HG03558 (cell line): ENCODE results near the gene HEMGN.
"Not testable (repeated sequence)": the region's sequence is repeated elsewhere in the genome, so short reads cannot be mapped to it uniquely, and the experiment has no call there.

Experiments
- ATAC-seq: cut with Tn5 transposase; IDR thresholded peaks from one replicate; pipeline ENCODE4 v1.9.1; 2021; ENCODE audit warnings: moderate number of reproducible peaks; ENCODE audit not compliant: unreplicated experiment; ENCODE audit errors: extremely low read depth

Gene HEMGN, protein sequence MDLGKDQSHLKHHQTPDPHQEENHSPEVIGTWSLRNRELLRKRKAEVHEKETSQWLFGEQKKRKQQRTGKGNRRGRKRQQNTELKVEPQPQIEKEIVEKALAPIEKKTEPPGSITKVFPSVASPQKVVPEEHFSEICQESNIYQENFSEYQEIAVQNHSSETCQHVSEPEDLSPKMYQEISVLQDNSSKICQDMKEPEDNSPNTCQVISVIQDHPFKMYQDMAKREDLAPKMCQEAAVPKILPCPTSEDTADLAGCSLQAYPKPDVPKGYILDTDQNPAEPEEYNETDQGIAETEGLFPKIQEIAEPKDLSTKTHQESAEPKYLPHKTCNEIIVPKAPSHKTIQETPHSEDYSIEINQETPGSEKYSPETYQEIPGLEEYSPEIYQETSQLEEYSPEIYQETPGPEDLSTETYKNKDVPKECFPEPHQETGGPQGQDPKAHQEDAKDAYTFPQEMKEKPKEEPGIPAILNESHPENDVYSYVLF

GRCh38 chr9:97938081-97938644 is at the start of gene HEMGN:
Gene HEMGN (minus strand): TSS chr9:97938172. CDS start chr9:97938136, 36 bp downstream.
- no peak for ATAC-seq

GRCh38 chr9:97987487-97987886 is 49.5 kb upstream of the HEMGN start:
- no peak for ATAC-seq

DNA sequence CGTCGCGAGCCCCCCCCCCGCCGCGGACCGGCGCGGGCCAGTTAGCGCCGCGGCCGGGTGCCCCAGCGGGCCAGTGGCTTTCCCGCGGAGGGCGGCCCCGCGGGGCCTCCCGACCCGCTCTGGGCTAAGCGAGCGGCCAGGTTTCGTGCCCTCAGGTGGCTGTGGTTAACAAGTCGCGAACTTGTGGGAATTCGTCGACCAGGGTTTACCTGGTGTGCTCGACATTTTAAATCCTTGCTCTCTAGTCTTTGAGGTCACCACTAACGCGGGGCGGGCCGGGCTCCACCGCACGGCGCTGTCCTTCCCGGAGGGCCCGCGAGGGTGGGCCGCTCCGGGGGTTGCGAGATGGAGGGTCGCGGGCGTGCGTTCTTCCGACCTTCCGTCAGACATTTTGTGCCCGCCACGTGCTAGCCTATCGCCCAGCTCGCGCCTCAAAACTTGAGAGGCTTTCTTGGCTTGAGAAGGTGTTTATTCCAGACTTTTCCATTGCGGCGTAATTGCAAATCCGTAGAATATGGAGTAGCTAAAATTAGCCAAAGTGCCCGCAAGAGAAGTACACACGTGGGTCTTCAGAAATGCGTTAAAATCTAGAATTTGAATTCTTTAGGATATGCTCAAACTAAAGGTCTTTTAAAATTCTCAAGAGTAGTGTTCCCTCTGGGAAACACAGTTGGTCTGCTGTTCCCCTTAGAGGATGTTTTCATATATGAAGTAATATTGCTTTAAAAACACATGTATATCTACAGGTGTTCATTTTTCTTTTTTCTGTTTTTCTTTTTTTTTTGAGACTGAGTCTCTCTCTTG is 47.3 kb upstream of the HEMGN start:
- ATAC-seq, result no peak

DNA sequence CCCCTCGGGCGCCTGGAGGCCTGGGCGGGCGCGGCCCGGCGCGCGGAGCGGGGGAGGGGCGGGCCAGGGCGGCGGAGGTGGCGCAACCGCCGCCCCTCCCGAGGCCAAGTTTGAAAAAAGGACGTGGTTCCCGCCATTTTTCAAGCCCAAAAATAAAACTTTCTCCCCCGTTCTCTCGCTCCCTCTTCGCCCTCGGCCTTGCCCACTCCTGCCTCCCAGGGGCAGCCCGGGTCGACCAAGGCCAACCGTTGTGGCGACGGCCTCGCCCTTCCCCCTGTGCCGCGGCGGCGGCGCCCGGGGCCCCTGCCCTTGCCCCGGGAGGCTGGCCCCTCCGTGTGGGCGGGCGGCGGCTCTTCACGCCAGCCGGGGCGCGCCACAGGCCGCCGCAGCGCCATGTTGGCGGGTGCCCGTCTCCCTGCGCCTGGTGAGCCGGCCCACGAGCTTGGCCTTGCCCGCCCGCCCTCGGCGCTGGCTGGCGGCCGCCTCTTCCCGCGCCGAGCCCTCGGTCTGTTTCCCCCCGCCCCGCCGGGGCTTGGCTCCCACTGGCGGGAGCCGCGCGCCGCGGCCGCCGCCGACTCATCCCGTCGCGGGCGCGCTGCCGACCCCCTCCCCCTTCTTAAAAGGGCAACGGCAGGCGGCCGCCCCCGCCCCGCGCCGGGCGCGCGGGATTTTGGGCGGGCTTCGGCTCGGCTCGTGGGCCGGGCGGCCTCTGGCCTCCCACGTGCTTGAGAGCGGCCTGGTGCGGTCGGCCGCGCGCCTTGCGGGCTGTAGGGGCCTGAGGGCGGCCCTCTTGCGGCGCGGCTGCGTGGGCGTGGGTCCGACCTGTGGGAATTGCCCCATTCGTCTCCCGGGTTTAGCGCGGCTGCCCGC is 46.5 kb upstream of the HEMGN start:
- no peak for ATAC-seq

GRCh38 chr9:97983589-97984187 is 45.7 kb upstream of the HEMGN start:
- ATAC-seq, result no peak

GRCh38 chr9:97982683-97983588 is 45.0 kb upstream of the HEMGN start, which contains the start of gene ANP32B:
Gene ANP32B (plus strand): TSS chr9:97983341. CDS start chr9:97983556, 215 bp downstream.
- ATAC-seq, result peak; percentile 60

GRCh38 chr9:97981846-97982682 is 44.1 kb upstream of the HEMGN start:
- no peak for ATAC-seq

DNA sequence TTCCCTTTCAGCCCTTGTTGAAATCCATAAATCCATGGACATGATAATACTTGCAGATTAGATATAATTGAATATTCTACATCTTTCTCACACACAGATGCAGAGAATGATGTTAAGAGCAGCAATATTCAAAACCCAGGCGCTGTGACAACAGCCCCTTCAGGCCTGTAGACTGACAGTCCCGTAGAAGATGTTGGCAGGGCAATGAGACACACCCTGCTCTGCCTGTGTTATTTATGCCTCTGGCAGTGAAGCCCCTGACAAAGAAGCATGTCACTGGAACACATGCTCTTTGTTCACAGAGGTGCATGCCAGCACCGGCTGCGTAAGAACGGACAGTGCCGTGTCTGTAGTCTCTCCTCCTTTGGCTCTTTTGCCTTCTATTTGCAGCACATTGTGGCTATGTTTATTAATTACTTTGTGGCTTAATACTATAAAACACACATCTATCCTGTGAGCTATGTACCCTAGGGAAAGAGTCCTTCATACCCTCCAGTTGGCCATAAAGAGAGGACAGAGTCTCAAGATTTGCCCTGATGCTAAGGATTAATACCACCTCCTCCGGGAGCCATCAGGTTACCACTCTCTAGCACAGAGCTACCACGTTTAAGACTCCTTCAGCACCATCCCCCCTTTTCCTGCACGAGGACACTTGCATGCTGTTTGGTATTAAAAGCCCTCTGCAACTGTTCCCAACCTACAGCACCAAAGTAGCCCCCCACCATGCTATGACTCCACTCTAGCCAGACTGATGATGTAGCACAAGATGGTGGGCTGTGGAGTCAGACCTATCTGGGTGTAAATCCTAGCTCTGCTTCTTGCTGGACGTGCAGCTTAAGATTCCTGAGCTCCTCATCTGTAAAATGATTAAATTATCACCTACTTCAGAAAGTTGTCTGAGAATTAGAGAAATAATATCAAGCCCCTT is 43.2 kb upstream of the HEMGN start:
- ATAC-seq, result no peak

DNA sequence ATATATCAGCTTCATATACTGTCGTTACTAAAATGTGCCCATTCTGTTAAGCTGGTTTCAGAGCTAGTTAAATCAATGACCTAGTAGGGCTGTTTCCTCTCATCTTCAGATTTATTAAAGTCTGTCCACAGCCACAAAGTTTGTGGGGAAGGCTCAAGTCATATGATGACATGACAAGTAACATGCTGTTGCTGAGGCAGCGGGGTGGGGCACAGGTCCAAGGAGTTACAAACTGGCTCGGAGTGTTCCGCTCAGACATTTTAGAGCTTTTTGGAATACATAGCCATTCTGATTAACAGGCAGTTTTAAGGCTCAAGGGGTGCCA is 42.5 kb upstream of the HEMGN start:
- ATAC-seq, result no peak

GRCh38 chr9:97979788-97980478 is 42.0 kb upstream of the HEMGN start:
- ATAC-seq, result no peak

GRCh38 chr9:97978371-97979130 is 40.6 kb upstream of the HEMGN start:
- no peak for ATAC-seq

DNA sequence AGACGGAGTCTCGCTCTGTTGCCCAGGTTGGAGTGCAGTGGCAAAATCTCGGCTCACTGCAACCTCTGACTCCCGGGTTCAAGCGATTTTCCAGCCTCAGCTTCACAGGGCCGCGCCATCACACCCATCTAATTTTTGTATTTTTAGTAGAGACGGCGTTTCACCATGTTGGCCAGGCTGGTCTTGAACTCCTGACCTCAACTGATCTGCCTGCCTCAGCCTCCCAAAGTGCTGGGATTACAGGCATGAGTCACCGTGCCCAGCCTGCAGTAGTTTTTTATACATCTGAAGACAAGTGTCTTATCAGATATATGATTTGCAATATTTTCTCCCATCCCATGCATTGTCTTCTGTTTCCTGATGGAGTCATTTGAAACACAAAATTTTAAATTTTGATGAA is 38.7 kb upstream of the HEMGN start:
- ATAC-seq, result not testable (repeated sequence)

GRCh38 chr9:97975376-97975775 is 37.4 kb upstream of the HEMGN start:
- ATAC-seq, result no peak

DNA sequence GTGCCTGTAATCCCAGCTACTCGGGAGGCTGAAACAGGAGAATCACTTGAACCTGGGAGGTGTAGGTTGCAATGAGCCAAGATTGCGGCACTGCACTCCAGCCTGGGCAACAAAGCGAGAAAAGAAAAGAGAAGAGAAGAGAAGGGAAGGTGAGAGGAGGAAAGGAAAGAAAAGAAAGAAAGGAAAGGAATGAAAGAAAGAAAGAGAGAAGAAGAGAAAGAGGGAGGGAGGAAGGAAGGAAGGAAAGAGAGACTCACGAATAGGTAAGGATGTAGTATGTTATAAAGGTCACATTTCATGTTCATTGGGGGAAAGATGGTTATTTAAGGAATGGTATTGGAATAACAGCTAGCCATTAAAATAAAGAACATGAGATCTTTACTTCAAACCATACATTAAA is 34.8 kb upstream of the HEMGN start:
- no peak for ATAC-seq

DNA sequence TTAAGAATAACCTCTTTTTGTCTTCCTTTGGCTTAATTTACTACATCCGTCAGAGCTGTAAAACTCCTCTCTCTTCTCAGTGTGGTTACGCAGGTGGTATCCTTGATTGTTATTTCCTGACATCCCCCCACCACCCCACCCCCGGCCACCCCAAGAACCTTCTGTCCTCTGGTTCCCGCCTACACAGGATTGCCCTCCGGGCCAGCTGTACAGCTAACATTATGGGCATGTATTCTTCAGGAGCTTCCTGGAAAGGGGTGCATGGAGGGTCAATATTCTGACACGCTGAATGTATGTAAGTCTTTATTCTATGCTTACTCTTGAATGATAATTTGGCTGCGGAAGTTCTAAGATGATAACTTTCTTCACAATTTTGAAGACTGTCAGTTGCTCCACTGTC is 32.2 kb upstream of the HEMGN start:
- ATAC-seq, result no peak

DNA sequence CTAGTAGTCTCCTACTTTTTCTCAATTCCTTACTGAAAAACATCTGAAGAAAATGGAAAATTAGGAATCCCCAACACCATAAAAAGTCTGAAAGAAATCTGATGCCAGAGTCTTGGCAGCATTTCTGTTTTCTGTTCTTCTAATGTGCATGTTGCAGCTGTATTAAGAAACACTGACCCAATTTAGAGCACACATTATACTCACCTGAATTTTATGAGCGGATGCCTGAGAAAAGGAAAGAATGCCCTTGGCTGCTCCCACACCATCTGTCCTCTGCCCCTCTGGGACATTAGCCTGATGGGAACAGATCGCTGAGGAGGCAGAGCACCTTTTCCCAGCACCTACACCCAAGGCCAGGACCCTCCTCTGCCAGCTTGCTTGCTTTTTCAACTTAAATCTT is 31.0 kb upstream of the HEMGN start:
- no peak for ATAC-seq
